Measurements from ENCODE around the gene FAM124A.

Gene FAM124A

DNA sequence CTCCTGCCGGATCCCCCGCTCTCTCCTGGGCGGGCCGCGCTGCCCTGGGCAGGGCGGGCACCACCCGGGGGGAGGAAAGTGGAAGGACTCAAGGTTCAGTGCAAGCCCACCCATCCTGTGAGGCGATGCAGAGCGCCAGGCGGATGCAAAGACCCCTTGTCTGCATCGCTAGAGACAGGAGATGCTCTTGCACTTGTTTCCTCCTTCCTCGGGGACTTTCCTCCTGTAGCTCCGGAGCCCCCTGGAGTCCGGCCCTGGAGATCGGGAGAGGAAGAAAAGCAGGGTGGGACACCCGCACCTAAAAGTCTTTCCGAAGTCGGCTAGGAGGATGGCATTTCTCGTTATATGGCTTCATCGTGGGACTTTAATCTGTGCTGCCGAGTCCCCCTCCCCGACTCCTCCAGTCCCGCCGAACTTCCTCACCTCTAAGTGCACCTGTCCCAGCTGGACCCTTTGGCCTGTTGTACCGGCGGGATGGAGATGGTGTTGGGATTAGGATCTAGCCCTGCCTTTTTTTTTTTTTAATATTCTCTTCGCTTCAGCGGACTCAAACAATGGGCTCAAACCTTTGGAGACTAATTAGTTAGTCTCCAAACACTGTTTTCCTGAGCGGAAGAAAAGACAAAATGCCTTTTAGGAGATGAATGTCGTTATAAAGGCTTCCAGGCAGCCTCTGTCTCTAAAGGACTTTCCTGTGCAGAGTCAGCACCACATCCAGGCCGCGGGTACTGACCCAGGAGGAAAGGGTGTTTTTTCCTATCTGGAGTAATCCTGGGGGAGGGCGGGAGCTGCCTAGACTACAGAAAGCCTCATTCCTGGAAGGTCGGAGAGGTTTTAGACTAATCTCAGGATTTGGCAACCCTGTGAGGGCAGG lies 725 bp downstream of the FAM124A start:
- DNase-seq (ENCODE audit: low spot score): peak; percentile 16
- in situ Hi-C loops (cut with MboI; ENCODE audit: low sequenced_read_pairs, unreplicated experiment): no loop called here
- TF ChIP-seq, protein P1, sequence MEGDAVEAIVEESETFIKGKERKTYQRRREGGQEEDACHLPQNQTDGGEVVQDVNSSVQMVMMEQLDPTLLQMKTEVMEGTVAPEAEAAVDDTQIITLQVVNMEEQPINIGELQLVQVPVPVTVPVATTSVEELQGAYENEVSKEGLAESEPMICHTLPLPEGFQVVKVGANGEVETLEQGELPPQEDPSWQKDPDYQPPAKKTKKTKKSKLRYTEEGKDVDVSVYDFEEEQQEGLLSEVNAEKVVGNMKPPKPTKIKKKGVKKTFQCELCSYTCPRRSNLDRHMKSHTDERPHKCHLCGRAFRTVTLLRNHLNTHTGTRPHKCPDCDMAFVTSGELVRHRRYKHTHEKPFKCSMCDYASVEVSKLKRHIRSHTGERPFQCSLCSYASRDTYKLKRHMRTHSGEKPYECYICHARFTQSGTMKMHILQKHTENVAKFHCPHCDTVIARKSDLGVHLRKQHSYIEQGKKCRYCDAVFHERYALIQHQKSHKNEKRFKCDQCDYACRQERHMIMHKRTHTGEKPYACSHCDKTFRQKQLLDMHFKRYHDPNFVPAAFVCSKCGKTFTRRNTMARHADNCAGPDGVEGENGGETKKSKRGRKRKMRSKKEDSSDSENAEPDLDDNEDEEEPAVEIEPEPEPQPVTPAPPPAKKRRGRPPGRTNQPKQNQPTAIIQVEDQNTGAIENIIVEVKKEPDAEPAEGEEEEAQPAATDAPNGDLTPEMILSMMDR (IDR thresholded peaks at IDR 0.05; ENCODE audit: borderline replicate concordance, control extremely low read depth, extremely low read depth, insufficient read depth, missing control alignments): no peak

DNA sequence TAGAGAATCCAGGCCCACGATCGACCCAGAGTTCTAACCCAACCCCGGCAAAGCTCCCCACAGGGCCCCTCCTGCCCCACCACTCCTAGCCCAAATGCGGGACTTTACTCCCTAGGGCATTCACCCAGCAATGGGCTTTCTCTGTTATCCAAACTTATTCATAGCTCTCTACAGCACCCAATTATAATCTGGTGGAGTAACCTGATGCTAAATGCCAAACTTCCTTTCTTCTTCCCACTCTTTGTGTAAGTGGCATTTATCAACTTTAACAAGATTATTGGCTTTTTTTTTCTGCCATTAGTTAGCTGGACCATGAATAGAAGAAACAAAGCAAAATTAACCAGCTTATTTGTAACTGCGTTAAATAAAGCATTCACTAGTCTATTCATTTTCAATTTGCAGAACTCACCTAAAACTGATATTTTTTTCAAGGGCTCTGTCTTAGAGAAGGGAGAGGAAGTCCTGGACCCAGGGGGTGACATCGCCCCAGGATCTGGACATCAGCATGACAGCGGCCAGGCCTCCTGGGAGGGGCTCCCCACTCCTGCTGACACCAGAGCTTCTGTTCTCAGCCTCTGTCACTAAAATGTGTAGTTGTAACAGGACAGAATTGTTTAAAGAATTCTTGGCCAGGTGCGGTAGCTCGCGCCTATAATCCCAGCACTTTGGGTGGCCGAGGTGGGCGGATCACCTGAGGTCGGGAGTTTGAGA lies 1.5 kb downstream of the FAM124A start:
- no peak for DNase-seq (ENCODE audit: low spot score)
- in situ Hi-C loops (cut with MboI; ENCODE audit: low sequenced_read_pairs, unreplicated experiment): no loop called here
- TF ChIP-seq, protein P1 (IDR thresholded peaks at IDR 0.05; ENCODE audit: borderline replicate concordance, control extremely low read depth, extremely low read depth, insufficient read depth, missing control alignments): no peak

DNA sequence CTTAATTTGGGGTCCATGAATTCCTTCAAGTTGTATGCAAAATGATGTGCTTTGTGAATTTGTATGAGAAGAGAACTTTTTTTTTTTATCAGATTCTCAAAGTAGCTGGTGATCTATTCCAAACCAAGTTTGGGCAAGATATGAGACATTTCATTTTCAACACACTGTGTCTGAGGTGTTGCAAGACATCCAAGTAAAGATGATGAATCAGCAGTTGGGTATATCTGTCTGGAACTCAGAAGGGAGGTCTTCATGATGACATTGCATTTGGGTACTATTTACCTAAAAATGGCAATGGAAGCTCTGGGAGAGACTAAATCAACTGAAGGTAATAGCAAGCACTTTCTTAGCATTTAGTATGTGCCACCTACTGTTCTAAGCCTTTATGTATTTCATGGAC lies 2.8 kb downstream of the FAM124A start:
- in situ Hi-C loops (cut with MboI; ENCODE audit: low sequenced_read_pairs, unreplicated experiment): no loop called here
- TF ChIP-seq, protein P1 (IDR thresholded peaks at IDR 0.05; ENCODE audit: borderline replicate concordance, control extremely low read depth, extremely low read depth, insufficient read depth, missing control alignments): no peak
- no peak for DNase-seq (ENCODE audit: low spot score)

DNA sequence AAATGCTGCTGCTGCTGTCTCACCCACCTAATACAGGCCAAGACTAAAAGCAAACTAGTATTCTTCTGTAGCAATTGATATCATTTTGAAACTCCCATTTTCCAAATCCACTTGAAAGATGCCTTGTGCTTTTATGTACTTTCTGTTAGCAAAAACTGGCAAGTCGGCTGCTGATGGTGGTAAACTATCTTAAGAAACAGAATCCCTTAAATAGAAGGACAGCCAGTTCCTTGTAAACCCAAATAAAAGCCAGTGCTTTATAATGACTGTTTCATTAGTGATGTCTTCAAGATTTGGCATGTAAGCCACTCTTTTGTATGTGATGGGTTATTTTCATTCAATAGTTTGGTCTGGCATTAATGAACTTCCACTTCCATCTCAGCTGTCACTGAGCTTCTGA lies 5.2 kb downstream of the FAM124A start:
- no peak for DNase-seq (ENCODE audit: low spot score)
- TF ChIP-seq, protein P1 (IDR thresholded peaks at IDR 0.05; ENCODE audit: borderline replicate concordance, control extremely low read depth, extremely low read depth, insufficient read depth, missing control alignments): no peak
- in situ Hi-C loops (cut with MboI; ENCODE audit: low sequenced_read_pairs, unreplicated experiment): no loop called here

DNA sequence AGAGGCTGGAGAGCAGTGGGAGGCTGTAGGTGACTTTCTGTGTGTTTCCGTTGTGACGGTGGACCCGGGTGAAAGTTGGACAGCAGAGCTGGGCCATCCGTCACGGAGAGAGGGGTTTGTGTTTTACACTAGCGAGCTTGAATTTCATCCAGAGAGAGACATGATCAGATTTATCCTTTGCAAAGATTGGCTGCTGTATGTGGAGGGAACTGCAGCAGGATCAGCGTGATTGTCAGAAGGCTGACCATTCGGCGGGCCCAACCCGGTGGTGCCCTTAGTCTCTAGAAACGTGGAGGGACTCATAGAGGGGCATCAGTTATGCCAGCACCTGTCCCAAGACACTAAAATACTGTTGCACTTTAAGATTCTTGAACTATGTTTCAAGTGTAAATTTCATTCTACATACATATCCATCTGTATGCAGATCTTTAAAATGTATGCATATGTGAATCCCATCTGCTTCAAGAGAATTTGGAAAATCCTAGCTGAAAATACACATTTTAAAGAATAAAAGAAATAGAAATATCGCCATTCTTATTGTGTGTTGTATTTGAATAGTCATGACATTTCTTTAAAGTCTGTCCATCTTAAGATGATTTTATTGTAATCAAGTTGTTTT lies 7.0 kb downstream of the FAM124A start:
- no peak for DNase-seq (ENCODE audit: low spot score)
- TF ChIP-seq, protein P1 (IDR thresholded peaks at IDR 0.05; ENCODE audit: borderline replicate concordance, control extremely low read depth, extremely low read depth, insufficient read depth, missing control alignments): no peak
- in situ Hi-C loops (cut with MboI; ENCODE audit: low sequenced_read_pairs, unreplicated experiment): no loop called here

DNA sequence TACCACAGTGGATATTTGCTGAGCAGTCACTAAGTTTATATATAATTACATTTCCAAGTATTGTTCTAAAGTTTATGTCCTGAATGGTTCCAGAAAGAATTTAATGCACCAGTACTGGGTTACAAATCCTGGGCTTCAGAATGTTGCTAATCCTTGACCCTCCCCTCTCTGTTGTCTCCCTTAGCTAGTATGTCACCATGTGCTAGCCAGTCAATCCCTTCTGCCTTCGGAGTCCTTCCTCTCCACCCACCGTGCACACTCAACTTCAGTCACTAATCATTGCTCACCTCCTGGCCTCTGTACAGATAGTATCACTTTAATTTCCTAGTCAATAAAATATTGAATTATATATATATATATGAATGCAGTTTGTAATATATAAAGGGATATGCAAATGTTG lies 7.5 kb downstream of the FAM124A start:
- in situ Hi-C loops (cut with MboI; ENCODE audit: low sequenced_read_pairs, unreplicated experiment): no loop called here
- TF ChIP-seq, protein P1 (IDR thresholded peaks at IDR 0.05; ENCODE audit: borderline replicate concordance, control extremely low read depth, extremely low read depth, insufficient read depth, missing control alignments): no peak
- no peak for DNase-seq (ENCODE audit: low spot score)

Measured in GM13976 (cell line).